VCaP (cell line): ENCODE data around the gene DNPEP.

ENCODE experiments used
- H3K27ac ChIP-seq: fragments of 450-650 bp; 2 replicates; pipeline ENCODE4 v1.5.1; 2017
- CTCF ChIP-seq: fragments of 450-650 bp; conservative IDR thresholded peaks from 2 replicates; pipeline ENCODE4 v1.5.1; 2017; ENCODE audit warnings: mild to moderate bottlenecking, moderate library complexity

DNPEP gene

GRCh38 chr2:219404291-219404910 is 16.7 kb upstream of the DNPEP start:
- no peak overlapping the region for H3K27ac ChIP-seq
- TF ChIP-seq CTCF, result no peak

- no peak overlapping the region for H3K27ac ChIP-seq
- TF ChIP-seq CTCF, result no peak
Observed at GRCh38 chr2:219403861-219404260, 16.1 kb upstream of the DNPEP start.

GRCh38 chr2:219402665-219403515 is 15.2 kb upstream of the DNPEP start:
- peak; percentile 93 for TF ChIP-seq CTCF
- H3K27ac ChIP-seq, result no peak overlapping the region

GRCh38 chr2:219401606-219402005 is 13.9 kb upstream of the DNPEP start:
- H3K27ac ChIP-seq, result no peak overlapping the region
- TF ChIP-seq CTCF, result no peak

GRCh38 chr2:219400562-219400961 is 12.8 kb upstream of the DNPEP start:
- peak overlapping the region; percentile 82 for H3K27ac ChIP-seq
- TF ChIP-seq CTCF, result no peak

- peak overlapping the region; percentile 82 for H3K27ac ChIP-seq
- TF ChIP-seq CTCF, result no peak
Observed at GRCh38 chr2:219399716-219400478, 12.2 kb upstream of the DNPEP start.

- no peak for TF ChIP-seq CTCF
- H3K27ac ChIP-seq, result peak overlapping the region; percentile 82
Observed at GRCh38 chr2:219398721-219399363, 11.1 kb upstream of the DNPEP start.
